Measurements from ENCODE around the gene VCL.

VCL gene

DNA sequence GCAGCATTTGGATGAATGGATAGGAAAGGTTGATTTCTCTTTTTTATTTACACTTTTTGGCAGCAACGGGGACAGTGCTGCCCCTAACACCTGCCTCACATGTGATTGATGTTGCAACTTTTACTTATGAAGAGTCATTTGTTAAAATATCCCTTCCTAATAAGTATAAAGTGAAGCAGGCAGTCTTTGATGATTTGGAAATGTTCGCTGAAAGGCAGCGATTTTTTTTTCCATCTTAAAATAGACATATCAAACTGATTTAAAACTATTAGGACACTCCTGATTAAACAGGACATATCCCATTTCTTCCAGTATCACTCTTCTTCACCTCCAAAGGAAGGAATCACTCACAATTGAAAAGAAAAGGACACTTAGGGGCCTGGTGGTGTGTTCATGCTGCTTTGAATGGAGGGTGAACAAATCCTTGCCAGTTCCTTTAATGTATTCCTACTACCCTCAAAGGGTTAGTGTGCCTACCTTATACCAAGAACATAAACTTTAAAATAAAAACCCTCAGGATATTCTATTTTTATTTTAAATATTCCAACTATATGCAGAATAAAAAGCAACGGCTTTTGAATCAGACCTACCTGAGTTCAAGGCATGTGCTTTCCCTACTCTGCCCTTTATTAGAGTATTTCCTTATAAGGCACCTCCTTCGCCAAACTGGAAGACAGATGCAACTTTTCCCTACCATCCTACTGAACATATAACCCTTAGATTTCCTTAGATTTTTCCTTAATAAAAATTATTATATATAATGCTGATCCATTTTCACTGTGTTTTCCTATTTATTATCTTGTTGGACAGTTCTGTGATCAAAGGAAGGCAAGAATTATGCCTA is 154.2 kb downstream of the VCL start:
- no peak for DNase-seq (ENCODE audit: low spot score)

DNA sequence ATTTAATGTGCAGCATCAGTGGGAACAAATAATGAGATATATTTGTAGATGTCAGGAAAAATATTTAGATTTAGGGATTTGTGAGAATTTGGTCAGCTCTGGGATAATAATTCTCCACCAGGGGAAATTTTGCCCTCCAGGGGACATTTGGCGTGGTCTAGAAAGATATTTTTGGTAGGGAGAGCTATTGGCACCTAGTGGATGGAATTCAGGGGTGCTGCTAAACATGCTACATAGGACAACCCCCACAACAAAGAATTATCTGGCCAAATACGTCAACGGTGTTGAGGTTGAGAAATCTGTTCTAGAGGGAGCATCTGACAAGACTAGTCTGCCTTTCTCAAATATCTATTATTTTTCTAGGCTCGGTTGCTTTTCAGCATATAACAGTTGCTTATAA is 155.2 kb downstream of the VCL start:
- peak; percentile 11 for DNase-seq (ENCODE audit: low spot score)

DNA sequence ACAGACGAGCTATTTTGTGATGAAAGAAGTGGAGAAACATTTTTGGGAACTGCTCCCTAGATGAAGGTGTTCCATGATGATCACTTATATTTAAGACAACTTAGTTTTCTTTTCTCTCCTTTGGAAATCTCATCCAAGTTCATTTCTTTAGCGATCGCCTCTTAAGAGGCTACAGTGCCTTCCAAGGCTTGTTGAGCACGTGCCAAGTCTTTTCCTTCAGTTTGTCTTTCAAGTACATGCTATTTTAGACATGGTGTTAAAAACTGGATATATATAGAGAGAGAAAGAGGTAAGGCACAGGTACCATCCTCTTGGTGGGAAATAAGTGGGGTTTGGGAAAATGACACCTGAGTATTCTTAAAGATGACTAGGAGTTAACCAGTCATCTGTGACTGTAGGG is 155.8 kb downstream of the VCL start:
- no peak for DNase-seq (ENCODE audit: low spot score)

GRCh38 chr10:74156919-74157289 is 159.0 kb downstream of the VCL start:
- DNase-seq (ENCODE audit: low spot score): no peak

- no peak for DNase-seq (ENCODE audit: low spot score)
Observed at GRCh38 chr10:74160013-74160412, 162.1 kb downstream of the VCL start.

DNA sequence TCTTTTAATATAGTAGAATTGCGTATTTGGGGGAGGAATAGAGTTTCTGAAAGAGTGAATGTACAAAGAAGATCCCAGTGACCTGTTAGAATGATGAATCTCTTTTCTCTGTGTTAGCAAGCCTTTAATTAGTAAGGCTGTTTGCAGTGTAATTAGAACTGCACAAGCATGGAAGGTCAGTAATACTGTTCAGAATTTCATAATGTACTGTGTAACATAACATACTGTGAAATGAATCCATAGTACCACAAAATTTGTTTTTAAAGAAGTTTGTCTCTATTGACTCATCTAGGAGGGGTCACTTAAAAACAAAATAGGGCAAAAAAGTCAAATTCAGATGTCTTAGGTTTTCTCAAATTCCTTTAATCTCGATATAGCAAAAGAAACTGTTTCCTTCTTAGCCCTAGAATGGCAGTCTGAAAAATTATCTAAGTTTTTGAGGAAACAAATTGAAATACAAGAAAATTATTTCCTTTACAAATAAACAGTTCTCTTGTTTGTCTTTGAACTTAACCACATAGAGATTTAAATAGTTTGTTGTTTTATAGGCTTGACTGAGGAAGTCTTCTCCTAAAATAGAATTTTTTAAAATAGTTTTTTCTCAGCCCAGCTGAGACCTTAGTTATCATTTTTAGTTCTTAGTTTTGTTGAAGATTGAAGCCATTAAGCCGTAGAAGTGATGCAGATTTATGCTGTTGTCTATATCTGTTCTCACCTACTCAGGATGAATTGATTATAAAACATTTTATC is 165.6 kb downstream of the VCL start:
- no peak for DNase-seq (ENCODE audit: low spot score)

GRCh38 chr10:74164716-74165529 is 167.0 kb downstream of the VCL start:
- DNase-seq (ENCODE audit: low spot score): no peak

DNA sequence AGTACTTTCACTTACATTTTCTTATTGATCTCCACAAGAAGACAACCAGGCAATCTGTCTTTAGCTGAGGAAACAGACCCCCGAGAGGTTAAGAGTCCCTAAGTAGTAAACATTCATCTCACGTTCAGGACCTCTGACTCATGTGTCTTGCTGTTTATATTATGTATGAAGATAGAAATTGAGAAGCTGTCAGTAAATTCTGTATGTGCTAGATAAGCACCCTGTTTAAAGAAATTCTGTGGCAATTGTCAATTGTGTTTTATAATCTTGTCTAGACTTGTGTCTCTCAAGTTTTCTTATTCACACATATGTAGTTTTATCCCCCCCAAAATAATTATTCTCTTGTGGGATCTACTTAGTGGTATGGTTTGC is 167.6 kb downstream of the VCL start:
- no peak for DNase-seq (ENCODE audit: low spot score)

GRCh38 chr10:74167443-74167842 is 169.5 kb downstream of the VCL start:
- DNase-seq (ENCODE audit: low spot score): no peak
